HL-60/S4 treated with phorbol 12-myristate 13-acetate at 8.2 ng/mL for 4 days and 3 days (cell line): ENCODE data around the gene BOK.
"Not testable (repeated sequence)": the region's sequence is repeated elsewhere in the genome, so short reads cannot be mapped to it uniquely, and the experiment has no call there.

ENCODE experiments used
- in situ Hi-C: fragments of 300-500 bp; cut with MboI; formaldehyde crosslinking; loops from 2 replicates; pipeline ENCODE4 v1.15.0; 2022; ENCODE audit warnings: low sequenced_read_pairs

Gene BOK

DNA sequence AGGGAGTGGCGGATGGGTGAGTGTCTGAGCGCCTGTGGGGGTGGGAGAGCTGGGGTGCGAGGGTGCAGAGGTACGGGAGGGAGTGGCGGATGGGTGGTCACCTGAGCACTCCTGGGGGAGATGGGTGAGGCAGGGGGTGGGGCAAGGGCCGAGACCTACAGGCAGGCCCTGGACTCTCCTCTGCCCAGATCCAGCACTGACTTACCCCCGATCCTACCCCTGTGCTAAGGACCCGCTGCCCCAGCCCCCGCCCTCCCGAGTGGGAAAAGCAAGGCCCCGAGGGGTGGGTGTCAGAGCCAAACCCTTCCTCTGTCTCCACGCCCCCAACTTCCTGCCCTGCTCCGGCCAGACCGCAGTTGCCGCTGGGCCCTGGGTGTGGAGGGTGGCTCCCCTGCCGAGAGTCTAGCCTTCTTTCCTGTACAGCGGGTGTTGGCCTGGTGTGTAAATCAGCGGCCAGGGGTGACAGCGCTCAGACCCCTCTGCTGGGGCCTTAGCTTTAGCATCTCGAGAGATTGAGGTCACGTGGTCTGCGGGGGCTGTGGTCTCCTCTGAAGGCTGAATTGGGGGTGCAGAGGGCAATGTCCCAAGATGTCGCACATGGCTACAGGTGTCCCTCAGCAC is 12.5 kb downstream of the BOK start:
- in situ Hi-C loops = no loop called here

DNA sequence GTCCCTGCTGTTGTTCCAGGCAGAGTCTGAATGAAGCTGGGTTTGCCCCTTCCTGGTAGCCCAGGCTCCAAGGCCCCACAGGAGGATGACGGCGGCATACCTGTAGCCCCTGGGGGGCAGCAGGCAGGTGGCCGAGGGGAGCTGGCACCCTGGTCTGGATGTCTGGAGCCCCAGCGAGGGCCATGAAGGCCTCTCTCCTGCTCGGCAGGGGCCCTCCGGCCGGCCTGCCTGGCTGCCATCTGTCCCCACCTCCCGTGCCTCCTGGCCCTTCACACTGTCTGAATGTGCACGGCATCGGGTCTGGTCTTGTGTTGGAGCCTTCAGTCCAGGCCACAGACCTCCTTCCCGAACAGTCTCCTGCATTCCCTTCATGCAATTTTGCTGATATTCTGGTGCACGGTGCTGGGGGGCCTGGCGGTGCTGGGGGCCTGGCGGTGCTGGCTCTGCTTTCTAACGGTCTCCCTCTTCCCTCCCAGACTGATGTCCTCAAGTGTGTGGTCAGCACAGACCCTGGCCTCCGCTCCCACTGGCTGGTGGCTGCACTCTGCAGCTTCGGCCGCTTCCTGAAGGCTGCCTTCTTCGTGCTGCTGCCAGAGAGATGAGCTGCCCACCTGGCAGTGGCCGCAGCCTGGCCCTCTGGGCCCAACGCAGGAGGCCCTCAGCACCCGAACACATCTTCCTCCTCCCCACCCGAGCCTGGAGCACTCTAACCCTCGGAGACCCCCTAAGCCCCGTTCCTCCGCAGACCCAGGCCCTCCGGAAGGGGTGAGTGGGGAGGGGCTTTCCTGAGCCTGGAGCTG is 13.5 kb downstream of the BOK start:
- in situ Hi-C loops = no loop called here

DNA sequence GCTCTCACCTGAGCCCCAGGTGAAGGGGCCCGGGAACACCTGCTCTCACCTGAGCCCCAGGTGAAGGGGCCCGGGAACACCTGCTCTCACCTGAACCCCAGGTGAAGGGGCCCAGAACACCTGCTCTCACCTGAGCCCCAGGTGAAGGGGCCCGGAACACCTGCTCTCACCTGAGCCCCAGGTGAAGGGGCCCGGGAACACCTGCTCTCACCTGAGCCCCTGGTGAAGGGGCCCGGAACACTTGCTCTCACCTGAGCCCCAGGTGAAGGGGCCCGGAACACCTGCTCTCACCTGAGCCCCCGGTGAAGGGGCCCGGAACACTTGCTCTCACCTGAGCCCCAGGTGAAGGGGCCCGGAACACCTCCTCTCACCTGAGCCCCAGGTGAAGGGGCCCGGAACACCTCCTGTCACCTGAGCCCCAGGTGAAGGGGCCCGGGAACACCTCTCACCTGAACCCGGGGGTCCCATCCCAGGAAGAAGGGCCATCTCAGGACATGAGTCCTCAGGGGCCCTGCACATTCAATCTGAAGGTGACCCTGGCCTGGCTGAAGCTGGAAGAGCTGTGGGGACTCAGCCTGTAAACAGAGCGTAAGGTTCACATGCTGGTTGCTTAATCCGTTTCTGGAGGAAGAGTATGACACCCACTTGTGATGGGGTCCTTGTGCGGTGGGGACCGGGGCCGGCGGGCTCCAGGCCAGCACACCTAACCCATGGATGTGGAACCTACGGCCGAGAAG is 14.5 kb downstream of the BOK start:
- in situ Hi-C loops = not testable (repeated sequence)

DNA sequence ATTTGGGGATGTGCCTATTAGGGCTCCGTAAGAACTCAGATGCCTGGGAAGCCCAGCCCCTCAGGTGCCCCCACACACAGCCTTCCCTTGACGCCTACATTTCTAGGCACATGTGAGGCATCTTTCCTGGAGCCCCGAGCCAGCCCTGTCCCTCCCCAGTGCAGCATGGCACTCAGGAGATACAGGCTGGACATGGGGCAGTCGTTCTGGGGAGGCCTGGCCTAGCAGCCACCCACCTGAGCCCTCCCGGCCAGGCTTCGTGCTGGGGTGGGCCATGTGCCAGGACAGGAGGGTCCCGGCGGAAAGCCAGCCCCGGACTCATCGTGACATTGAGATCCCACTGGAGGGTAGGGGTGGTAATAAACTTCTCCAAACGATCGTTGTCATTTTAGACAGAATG is 15.2 kb downstream of the BOK start:
- in situ Hi-C loops = no loop called here

DNA sequence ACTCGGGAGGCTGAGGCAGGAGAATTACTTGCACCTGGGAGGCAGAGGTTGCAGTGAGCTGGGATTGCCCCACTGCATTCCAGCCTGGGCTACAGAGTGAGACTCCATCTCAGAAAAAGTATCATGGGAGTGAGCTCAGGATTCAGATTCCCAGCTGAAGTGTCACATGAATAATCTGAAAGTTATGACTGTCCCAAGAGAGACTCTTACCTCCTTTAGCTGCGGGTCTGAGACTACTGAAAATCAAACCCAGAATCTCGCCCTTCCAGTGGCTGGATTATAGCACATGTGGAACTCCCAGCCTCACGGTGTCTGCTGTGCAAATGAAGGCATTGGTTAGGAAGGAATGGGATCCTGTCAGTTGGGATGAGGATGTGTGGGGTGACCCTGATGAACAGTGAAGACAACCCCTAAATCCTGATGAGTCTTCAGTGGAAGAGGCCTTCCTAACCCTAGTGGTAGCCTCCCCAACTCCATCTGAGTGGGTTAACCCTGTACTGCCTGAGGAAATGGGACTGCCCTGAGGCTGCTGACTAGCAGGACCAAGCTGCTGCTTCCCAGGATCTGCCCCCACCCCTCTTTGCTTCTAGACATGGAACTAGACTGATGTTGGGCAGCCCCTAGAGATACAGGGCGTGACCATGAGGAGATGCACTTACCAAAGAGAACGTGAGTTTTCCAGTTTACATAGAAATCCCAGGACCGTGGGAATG is 16.5 kb downstream of the BOK start:
- in situ Hi-C loops = no loop called here

DNA sequence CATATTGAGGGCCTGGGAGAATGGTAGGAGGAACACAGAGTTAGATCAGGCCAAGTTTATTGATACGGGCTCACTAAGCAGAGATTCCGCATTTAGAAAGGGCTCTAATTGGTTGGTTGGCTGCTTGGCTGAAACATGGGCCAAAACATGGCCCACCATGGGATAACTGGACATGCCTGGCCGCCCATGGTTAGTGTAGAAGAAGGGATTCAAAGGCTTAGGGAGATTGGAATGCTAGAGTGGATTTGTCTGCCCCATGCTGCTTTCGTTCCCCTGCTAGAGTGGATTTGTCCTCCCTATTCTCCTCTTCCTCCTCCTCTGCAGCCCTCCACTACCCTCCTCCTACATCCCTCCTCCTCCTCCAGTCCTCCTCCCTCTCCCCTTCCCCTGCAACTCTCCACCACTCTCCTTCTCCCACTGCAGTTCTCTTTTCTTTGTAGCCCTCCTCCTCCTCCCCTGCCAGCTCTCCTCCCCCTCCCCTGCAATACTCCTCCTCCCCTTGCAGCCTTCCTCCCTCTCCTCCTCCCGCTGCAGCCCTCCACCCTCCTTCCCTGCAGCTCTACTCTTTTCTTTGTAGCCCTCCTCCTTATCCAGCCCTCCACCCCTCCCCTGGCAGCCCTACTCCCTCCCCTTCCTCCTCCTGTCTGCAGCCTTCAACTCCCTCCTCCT is 17.2 kb downstream of the BOK start:
- in situ Hi-C loops = no loop called here

DNA sequence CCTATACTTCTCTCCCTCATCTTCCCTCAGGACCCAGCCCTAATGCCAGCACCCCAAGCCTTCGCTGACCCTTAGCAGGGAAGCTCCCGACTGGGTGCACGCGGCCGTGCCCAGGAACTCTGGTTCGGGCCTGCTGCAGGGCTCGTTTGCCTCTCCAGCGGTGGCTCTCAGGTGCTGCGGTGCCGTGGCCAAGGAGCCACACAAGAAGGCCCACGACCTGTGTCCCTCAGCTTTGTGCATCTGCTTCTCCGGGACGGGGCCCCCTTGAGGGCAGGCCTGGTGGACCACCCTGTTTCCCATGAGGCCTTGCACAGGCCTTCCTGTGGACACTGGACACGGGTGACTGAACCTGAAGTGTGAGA is 17.7 kb downstream of the BOK start:
- in situ Hi-C loops = no loop called here

DNA sequence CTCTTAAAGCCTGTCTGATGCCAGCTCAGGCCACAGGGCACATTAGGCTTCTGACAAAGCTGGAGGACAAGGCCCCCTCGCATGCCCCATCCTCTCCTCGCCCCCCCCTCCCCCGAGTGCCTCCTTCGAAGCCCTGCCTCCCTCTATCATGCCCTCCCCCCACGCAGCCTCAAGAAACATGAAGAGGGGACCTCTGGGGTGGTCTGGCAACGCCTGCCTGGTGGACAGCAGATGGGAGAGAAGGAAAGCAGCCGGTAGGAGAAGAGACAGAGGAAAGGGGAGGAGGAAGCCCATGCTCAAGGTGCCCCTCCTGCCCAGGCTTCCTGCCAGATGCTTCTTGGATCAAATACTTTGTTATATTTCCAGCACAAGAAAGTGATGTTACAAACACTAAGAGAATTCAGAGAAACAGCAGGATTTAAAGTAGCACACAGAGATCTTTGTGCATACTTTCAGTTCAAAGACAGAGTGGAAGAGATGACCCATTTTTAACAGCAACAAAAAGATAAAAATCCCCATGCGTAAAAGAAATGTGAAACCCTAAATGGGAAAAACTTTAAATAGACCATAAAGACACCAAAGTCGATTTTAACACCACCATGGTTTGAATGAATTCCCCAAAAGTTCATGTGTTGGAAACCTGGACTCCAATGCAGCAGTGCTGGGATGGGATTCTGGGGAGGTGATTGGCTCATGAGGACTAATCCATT is 19.0 kb downstream of the BOK start:
- in situ Hi-C loops = no loop called here

DNA sequence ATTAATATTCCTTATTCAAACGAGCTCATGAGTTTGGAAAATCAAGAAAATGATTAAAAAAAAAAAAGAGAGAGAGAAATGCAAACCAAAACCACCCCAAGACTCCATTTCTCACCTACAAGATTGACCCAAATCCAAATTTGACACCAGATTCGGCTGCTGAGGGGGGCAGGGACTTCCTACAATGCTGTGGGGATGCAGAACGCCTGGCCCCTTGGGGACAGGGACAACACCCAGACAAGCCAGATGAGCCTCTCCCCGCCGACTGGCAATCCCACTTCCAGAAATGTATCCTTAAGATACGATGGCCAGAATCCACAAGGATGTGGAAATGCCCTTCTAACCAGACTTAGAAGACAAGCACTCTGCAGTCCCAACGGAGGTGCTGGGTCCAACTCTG is 20.7 kb downstream of the BOK start:
- in situ Hi-C loops = no loop called here

DNA sequence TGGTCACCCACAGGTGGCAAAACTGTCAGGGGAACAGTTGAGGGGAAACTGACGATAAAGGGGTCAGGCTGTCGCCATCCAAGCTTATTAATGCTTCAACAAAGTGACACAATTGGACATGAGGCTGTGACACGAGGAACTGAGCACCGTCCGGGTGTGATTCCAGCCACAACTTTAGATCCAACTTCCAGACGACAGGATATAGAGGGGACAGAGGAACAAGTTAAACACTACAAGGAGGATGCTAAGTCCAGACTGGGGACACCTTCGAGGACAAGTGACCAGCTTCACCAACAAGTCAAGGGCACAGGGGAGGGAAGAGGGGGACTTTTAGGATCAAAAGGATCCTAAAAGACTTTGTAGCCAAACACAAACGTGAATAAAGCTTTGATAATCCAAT is 23.8 kb downstream of the BOK start:
- in situ Hi-C loops = no loop called here

DNA sequence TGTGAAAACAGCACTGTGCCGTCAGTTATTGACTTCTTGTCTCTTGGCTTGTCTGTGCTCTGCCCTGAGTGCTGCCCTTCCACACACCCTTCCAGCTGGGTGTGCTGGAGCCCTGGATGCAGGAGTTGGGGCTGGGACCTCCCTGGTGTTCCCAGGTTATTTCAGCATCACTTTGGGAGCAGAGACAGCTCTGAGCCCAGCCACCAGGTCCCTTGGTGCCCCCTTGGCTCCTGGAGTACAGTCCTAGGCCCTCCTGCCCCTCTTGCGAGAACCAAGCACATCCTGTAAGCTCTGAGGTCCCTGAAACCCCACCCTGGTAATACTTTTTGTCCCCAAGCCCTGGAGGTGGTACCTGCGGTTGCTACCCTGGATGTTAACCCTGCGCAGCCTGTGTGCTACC is 24.3 kb downstream of the BOK start:
- in situ Hi-C loops = no loop called here

DNA sequence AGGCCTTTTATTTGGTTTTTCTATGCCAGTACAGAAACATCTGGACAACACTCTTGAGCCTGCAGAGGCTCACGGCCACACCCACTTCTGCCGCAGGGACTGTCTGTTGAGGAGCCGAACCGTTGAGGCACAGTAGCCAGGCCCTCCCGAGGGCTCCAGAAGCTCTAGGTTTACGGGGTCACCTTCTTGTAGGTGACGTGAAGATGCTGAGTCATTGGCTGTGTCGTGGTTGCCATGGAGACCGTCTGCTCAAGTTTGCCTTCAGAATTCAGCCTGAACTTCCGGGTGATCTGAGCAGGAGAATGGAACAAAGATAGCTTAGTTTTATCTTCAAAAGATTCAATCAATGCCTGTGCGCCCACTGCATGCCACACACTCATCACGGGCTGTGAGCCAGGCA is 25.9 kb downstream of the BOK start:
- in situ Hi-C loops = no loop called here

DNA sequence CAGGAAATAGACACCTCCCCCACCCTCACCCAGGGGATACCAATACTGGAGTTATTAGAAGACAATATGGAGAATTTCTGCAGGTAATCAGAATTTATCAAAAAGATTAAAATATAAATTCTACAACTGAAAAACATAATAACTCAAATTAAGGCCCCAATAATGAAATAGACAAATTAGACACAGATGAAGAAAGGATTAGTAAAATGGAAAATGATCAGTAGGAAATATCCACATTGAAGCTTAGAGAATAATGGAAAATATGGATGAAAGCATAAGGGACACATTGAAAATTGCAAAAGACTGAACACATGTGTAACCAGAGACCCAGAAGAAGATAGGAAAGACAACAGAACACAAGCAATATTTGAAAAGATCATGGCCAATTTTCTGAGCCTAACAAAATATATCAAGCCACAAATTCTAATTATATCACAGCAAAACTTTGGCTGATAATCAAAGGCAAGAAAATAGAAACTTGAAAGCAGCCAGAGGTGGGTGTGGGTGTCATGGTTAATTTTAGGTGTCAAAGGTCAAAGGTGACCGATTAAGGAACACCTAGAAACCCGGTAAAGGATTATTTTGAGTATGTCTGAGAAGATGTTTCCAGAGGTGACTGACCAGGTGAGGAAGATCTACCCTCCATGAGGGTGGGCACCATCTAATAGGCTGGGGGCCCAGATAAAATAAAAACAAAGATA is 28.2 kb downstream of the BOK start:
- in situ Hi-C loops = no loop called here

DNA sequence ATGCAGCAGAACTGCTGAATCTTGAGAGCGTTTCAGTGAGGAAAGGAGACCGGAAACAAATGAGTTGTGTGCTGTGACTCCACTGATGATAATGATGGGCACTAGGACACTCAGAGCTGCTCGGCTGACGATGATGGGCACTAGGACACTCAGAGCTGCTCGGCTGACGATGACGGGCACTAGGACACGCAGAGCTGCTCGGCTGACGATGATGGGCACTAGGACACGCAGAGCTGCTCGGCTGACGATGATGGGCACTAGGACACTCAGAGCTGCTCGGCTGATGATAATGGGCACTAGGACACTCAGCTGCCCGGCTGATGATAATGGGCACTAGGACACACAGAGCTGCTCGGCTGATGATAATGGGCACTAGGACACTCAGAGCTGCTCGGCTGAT is 31.3 kb downstream of the BOK start:
- in situ Hi-C loops = not testable (repeated sequence)

DNA sequence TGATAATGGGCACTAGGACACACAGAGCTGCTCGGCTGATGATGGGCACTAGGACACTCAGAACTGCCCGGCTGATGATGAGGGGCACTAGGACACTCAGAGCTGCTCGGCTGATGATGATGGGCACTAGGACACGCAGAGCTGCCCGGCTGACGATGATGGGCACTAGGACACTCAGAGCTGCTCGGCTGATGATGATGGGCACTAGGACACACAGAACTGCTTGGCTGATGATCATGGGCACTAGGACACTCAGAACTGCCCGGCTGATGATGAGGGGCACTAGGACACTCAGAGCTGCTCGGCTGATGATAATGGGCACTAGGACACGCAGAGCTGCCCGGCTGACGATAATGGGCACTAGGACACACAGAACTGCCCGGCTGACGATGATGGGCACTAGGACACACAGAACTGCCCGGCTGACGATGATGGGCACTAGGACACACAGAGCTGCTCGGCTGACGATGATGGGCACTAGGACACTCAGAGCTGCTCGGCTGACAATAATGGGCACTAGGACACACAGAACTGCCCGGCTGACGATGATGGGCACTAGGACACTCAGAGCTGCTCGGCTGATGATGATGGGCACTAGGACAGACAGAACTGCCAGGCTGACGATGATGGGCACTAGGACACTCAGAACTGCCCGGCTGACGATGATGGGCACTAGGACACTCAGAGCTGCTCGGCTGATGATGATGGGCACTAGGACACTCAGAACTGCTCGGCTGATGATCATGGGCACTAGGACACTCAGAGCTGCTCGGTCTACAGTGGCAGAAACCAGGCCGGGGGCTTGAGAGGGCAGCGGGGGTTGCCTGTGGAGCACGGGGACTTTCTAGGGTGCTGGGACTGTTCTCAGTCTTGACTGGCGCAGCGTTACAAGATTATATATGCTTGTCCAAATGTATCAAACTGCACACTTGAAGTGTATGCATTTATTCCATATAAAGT is 32.2 kb downstream of the BOK start:
- in situ Hi-C loops = not testable (repeated sequence)

DNA sequence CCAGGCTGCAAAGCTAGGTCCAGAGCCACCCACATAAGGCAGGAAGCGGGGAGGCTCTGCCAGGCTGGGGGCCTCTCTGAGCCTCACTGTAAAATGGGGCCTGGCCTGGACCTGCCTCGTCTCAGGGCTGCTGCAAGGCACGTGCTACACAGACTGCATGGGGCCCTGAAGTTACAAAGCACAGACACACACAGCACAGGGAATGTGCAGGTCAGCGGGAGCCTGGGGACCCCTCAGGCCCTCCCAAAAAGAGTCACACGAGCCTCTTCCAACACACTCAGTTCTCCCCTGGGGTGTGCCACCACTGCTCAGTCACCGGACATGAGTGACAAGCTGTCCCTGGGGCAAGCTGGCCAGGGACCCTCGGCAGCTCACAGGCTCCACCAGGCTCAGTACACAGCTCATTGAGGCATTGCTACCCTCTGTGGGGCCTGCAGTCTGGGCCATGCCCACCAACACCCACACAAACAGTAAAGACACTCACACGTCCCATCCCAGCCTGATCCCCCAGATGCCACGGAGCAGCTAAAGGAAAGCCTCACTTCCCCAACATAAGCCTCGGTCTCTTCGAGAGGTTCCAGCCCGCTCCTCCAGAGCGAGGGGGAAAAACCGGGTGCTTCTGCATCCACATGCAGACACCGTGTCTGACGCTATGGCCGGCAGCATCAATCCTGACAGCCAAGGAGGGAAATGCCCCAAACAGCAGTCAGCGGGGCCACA is 33.7 kb downstream of the BOK start:
- in situ Hi-C loops = no loop called here

DNA sequence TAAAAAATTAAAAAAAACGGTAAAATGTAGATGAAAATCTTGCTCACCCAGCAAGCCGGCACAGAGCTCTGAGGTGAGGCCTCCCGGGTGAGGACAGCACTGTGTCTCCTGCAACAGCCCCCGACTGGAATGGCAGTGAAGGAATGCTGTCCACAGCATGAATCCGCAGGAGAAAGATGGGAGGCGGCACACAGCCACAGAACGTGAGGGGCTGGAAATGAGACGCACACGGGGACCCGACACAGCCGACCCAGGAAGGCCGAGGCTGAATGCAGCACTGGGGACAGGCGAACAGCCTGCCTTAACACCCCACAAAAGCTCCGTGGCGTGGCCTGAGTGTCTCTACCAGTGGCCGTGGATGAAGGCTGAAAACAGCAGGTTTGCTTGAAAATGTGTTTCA is 34.7 kb downstream of the BOK start:
- in situ Hi-C loops = no loop called here

DNA sequence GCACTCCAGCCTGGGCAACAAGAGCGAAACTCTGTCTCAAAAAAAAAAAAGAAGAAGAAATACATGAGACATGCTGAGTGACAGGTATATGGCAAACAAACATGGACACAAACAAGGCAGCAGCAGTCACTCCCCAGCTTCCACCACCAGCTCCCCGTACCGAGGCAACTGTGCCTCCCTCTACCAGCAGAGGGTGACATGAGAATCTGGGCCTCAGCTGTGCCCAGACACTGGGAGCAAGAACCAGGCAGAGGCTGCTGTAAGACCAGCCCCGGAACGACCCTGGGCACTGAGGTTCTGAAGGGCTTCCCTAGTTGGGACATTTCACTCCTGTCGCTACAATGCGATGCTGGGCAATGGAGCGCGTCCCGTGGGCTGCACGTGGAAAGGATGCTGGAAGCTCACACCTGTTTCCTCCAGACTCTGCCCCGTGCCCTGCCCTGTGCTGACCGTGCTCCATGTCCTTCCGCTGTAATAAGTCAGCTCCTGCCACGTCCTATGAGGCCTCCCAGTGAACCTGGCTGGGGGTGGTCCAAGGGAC is 37.1 kb downstream of the BOK start:
- in situ Hi-C loops = no loop called here
